ENCODE results near the gene PKP1.

DNA sequence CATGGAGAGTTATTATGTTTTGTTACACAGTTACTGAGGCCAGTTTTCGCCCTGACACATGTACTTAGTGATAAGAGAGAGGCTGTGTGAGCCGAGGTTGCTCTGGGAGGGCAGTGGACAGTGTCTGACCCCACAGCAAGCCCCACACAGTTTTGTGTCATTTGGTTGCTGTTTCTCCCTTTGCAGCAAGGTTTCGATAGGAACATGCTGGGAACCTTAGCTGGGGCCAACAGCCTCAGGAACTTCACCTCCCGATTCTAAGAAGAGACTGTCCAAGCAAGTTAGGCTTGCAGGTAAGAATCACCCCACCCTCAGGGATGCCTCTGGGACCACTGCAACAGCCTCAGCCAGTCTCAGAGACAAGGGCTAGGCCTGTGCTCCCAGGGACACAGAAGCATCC lies 45.3 kb downstream of the PKP1 start:
- TF ChIP-seq, protein P1, sequence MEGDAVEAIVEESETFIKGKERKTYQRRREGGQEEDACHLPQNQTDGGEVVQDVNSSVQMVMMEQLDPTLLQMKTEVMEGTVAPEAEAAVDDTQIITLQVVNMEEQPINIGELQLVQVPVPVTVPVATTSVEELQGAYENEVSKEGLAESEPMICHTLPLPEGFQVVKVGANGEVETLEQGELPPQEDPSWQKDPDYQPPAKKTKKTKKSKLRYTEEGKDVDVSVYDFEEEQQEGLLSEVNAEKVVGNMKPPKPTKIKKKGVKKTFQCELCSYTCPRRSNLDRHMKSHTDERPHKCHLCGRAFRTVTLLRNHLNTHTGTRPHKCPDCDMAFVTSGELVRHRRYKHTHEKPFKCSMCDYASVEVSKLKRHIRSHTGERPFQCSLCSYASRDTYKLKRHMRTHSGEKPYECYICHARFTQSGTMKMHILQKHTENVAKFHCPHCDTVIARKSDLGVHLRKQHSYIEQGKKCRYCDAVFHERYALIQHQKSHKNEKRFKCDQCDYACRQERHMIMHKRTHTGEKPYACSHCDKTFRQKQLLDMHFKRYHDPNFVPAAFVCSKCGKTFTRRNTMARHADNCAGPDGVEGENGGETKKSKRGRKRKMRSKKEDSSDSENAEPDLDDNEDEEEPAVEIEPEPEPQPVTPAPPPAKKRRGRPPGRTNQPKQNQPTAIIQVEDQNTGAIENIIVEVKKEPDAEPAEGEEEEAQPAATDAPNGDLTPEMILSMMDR (IDR thresholded peaks at IDR 0.05) = no peak
- TF ChIP-seq EZH2phosphoT487 (IDR thresholded peaks at IDR 0.05) = no peak
- TF ChIP-seq EZH2 (IDR thresholded peaks at IDR 0.05) = no peak
